Ishikawa (cell line): ENCODE results near the gene RAP1GAP.

Experiments used
- CEBPB ChIP-seq: IDR thresholded peaks from 2 replicates; pipeline ENCODE4 v1.6.1; 2012
- CREB1 ChIP-seq: IDR thresholded peaks from 2 replicates; pipeline ENCODE4 v1.6.1; 2012; ENCODE audit warnings: low read depth
- EGR1 ChIP-seq: IDR thresholded peaks from 2 replicates; pipeline ENCODE4 v1.6.1; 2012
- EP300 ChIP-seq: IDR thresholded peaks from 2 replicates; pipeline ENCODE4 v1.6.1; 2012; ENCODE audit warnings: borderline replicate concordance
- FOXM1 ChIP-seq: IDR thresholded peaks from 2 replicates; pipeline ENCODE4 v1.6.1; 2012; ENCODE audit warnings: low read depth, borderline replicate concordance
- NFIC ChIP-seq: IDR thresholded peaks from 2 replicates; pipeline ENCODE4 v1.6.1; 2012
- RAD21 ChIP-seq: IDR thresholded peaks from 2 replicates; pipeline ENCODE4 v1.6.1; 2012; ENCODE audit warnings: low read depth
- REST ChIP-seq: IDR thresholded peaks from 2 replicates; pipeline ENCODE4 v1.6.1; 2012; ENCODE audit warnings: low read depth, mild to moderate bottlenecking
- TAF1 ChIP-seq: IDR thresholded peaks from 2 replicates; pipeline ENCODE4 v1.6.1; 2012; ENCODE audit warnings: low read depth, mild to moderate bottlenecking
- TCF12 ChIP-seq: IDR thresholded peaks from 2 replicates; pipeline ENCODE4 v1.6.1; 2012; ENCODE audit warnings: low read depth
- TEAD4 ChIP-seq: IDR thresholded peaks from 2 replicates; pipeline ENCODE4 v1.6.1; 2012
- YY1 ChIP-seq: IDR thresholded peaks from 2 replicates; pipeline ENCODE4 v1.6.1; 2012; ENCODE audit warnings: low read depth
- ZBTB7A ChIP-seq: IDR thresholded peaks from 2 replicates; pipeline ENCODE4 v1.6.1; 2012; ENCODE audit warnings: low read depth
- TF ChIP-seq, protein P1 (sequence below): IDR thresholded peaks from 2 replicates; pipeline ENCODE4 v1.6.1; 2012
- TF ChIP-seq, protein P2 (sequence below): IDR thresholded peaks from 2 replicates; pipeline ENCODE4 v1.6.1; 2012

The RAP1GAP gene

GRCh38 chr1:21664806-21665588 is 4.2 kb downstream of the RAP1GAP start:
- no peak for TF ChIP-seq YY1
- TF ChIP-seq, protein P1, sequence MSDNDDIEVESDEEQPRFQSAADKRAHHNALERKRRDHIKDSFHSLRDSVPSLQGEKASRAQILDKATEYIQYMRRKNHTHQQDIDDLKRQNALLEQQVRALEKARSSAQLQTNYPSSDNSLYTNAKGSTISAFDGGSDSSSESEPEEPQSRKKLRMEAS: no peak
- TF ChIP-seq CREB1: no peak
- TF ChIP-seq ZBTB7A: no peak
- TF ChIP-seq RAD21: no peak
- TF ChIP-seq, protein P2, sequence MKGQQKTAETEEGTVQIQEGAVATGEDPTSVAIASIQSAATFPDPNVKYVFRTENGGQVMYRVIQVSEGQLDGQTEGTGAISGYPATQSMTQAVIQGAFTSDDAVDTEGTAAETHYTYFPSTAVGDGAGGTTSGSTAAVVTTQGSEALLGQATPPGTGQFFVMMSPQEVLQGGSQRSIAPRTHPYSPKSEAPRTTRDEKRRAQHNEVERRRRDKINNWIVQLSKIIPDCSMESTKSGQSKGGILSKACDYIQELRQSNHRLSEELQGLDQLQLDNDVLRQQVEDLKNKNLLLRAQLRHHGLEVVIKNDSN: no peak
- no peak for TF ChIP-seq TAF1
- no peak for TF ChIP-seq NFIC
- no peak for TF ChIP-seq EP300
- TF ChIP-seq FOXM1: no peak
- TF ChIP-seq CEBPB: no peak
- TF ChIP-seq EGR1: no peak
- TF ChIP-seq REST: no peak
- TF ChIP-seq TCF12: no peak
- TF ChIP-seq TEAD4: no peak

DNA sequence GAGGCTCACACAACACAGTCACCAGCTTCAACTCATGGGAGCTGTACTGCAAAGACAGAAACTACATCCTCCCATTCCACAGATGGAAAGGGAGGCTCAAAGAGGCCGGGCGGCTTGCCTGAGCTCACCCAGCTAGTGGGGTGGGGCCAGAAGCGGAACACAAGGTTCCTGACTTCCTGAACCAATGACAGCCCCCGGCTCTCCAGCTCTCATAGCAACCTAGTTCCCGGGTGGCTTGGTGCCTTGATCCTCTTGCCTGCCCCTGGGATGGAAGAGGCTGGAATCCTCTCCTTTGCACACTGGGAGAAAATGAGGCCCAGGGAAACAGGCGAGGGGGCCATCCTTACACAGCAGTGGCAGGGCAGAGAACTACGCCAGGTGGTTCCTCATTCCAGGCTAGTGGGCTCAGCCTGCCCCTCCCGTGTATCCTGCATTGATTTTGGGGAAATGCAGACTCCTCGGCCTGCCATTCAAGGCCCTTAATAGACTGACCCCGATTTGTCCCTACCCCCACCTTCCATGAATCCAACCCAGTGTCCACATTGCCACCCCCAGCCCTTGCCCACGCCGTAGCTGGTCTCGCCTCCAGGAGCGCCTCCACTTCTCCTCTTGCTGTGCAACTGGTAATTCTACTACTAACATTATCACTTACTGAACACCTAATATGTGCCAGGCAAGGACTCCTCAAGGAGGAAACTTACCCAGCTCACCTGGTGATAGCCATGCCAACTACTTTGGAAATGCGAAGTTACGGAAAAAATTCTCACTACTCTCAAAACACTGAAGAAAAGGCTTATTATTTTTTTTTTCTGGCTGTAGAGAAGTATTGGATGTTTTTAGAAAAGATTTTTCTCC is 5.0 kb downstream of the RAP1GAP start:
- no peak for TF ChIP-seq NFIC
- TF ChIP-seq, protein P1: no peak
- no peak for TF ChIP-seq CEBPB
- TF ChIP-seq REST: no peak
- no peak for TF ChIP-seq TAF1
- no peak for TF ChIP-seq FOXM1
- no peak for TF ChIP-seq TEAD4
- no peak for TF ChIP-seq ZBTB7A
- TF ChIP-seq EGR1: no peak
- TF ChIP-seq EP300: no peak
- no peak for TF ChIP-seq TCF12
- no peak for TF ChIP-seq YY1
- no peak for TF ChIP-seq CREB1
- TF ChIP-seq, protein P2: no peak
- no peak for TF ChIP-seq RAD21

DNA sequence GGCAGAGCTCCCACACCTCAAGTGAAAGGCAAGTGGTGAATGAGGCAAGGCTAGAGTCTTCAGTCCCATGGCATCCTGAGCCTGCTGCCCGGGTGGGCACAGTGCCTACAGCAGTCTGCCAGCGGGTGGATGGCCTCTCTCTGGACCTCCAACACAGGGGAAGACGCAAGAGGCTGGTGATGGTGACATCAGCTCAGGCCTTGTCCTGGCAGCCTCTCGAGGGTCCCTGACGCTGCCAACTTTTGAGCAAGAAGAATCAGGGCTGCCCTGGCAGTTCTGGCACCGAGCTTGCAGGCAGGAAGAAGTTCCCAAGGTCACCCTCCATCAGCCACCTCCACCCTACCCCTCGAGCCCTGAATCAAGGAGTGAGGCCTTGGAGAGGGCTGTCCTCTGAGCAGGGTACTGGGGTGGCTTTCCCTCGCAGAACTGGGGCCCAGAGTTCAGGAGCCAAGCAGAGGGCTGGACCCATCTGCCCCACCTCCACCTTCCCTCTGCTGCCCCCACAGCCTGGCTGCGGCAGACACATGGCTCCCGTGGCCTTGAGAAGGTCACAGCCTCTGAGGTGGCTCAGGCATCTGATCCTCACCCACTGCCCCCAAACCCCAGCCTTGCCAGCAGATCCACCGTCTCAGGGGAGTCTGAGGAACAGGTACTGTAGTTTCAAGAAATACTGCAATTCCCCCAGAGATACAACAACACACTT is 5.8 kb downstream of the RAP1GAP start:
- no peak for TF ChIP-seq EP300
- no peak for TF ChIP-seq CREB1
- TF ChIP-seq YY1: no peak
- no peak for TF ChIP-seq RAD21
- no peak for TF ChIP-seq TAF1
- TF ChIP-seq EGR1: no peak
- no peak for TF ChIP-seq TCF12

DNA sequence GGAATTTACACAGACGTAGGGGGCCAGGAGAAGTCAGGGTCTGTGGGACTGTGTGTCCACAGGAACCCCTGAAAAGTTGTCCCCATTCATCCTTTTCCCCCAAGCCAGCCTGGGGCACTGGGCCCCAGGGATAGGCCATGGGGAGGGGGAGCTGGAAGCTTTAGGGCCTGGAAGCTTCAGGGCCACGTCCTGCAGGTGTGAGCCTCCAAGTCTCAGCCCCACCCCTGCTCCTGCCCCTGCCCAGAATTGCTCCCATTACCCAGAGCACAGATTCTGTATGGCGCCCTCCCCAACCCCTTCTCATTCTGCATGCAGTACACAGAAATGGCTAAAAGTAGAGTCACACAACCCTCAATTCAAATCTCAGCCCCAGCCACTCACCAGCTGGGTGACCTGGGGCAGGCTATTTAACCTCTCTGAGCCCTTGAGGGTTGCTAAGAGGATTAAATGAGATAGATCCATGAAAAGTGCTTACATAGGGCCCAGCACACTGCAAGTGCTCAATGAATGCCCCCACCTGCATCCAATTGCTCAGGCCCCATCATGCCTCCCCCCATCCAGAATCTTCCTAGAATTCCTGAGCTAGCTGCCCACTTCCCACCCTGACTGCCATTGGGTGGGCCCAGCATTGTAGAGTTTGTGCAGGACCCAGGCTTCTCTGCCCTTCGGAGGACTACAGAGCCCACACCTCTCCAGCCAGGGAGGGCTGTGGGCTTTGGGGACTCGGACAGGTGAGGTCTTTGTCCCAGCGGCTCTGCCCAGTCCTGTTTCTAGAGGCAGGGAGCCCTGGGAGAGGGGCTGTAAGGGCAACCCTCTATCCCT is 6.5 kb downstream of the RAP1GAP start:
- TF ChIP-seq EP300: no peak
- no peak for TF ChIP-seq EGR1
- TF ChIP-seq TCF12: no peak
- no peak for TF ChIP-seq ZBTB7A
- no peak for TF ChIP-seq CEBPB
- TF ChIP-seq FOXM1: no peak
- TF ChIP-seq, protein P2: no peak
- TF ChIP-seq RAD21: no peak
